Cardiac fibroblast (primary cell): ENCODE results near the gene SULT4A1.

ENCODE experiments used
- DNase-seq, 2 donors: peaks; one replicate each; pipeline versions ENCODE4 v3.0.0 to v3.0.0-alpha.2; 2010; ENCODE audit warnings: low read depth in 2 of 2
- H3K4me3 ChIP-seq, 2 donors: replicated peaks in 1 of 2; 1 replicate in 1 of 2; 2 replicates in 1 of 2; pipeline ENCODE4 v1.5.1; 2011; ENCODE audit warnings: low read depth in 2 of 2, low read length in 2 of 2, mild to moderate bottlenecking in 2 of 2, moderate library complexity in 1 of 2
- CTCF ChIP-seq: IDR thresholded peaks from one replicate; pipeline ENCODE4 v1.5.1; 2011; ENCODE audit warnings: low read depth, mild to moderate bottlenecking, low read length, inconsistent platforms

Gene SULT4A1

GRCh38 chr22:43823911-43824665, 38.2 kb downstream of the SULT4A1 start:
- DNase-seq = no peak
- no peak for TF ChIP-seq CTCF
- no peak overlapping the region for H3K4me3 ChIP-seq

GRCh38 chr22:43823353-43823908, 38.9 kb downstream of the SULT4A1 start:
- no peak for TF ChIP-seq CTCF
- DNase-seq = no peak

GRCh38 chr22:43821606-43822425, 40.5 kb downstream of the SULT4A1 start:
- H3K4me3 ChIP-seq = no peak overlapping the region
- DNase-seq = no peak
- no peak for TF ChIP-seq CTCF

More at GRCh38 chr22:43823353-43823908, 38.9 kb downstream of the SULT4A1 start:
- H3K4me3 ChIP-seq = no peak overlapping the region

GRCh38 chr22:43820651-43821305, 41.5 kb downstream of the SULT4A1 start:
- H3K4me3 ChIP-seq = no peak overlapping the region
- no peak for TF ChIP-seq CTCF
- no peak for DNase-seq

GRCh38 chr22:43819931-43820640, 42.2 kb downstream of the SULT4A1 start:
- no peak overlapping the region for H3K4me3 ChIP-seq
- TF ChIP-seq CTCF = no peak
- no peak for DNase-seq

- DNase-seq = no peak
- no peak overlapping the region for H3K4me3 ChIP-seq
- no peak for TF ChIP-seq CTCF
These were observed 42.8 kb downstream of the SULT4A1 start for GRCh38 chr22:43819421-43819921.
